Hepatocyte (in vitro differentiated cells): ENCODE data around the gene CGB2. TPM values are rescaled to one million over a fixed set of nuclear protein-coding genes. Genes with fewer than 3 reads are reported as not detected.
A peak's percentile ranks its signal among the peaks of the same experiment; 100 is the strongest.

Source experiments
- DNase-seq: peaks from one replicate; pipeline ENCODE4 v3.0.0-alpha.2; 2016; ENCODE audit warnings: low spot score
- H2AFZ ChIP-seq: fragments of 200-600 bp; sonication (generic); 2 replicates; pipeline ENCODE4 v1.6.0; 2016; ENCODE audit warnings: antibody characterized with exemption, mild to moderate bottlenecking
- H3K27ac ChIP-seq: fragments of 200-600 bp; sonication (generic); 2 replicates; pipeline ENCODE4 v1.5.1; 2016; ENCODE audit warnings: mild to moderate bottlenecking
- H3K27me3 ChIP-seq: fragments of 200-600 bp; sonication (generic); 2 replicates; pipeline ENCODE4 v1.6.1; 2016
- H3K36me3 ChIP-seq: fragments of 200-600 bp; sonication (generic); replicated peaks from 2 replicates; pipeline ENCODE4 v1.5.1; 2016; ENCODE audit warnings: low read depth; ENCODE audit not compliant: insufficient read depth
- H3K4me1 ChIP-seq: fragments of 200-600 bp; sonication (generic); 2 replicates; pipeline ENCODE4 v1.5.1; 2016; ENCODE audit warnings: mild to moderate bottlenecking, moderate library complexity; ENCODE audit not compliant: insufficient read depth
- H3K4me2 ChIP-seq: fragments of 200-600 bp; sonication (generic); 2 replicates; pipeline ENCODE4 v1.6.0; 2016
- H3K4me3 ChIP-seq: fragments of 200-600 bp; sonication (generic); 2 replicates; pipeline ENCODE4 v1.5.1; 2016; ENCODE audit warnings: mild to moderate bottlenecking
- H3K79me2 ChIP-seq: fragments of 200-600 bp; sonication (generic); 2 replicates; pipeline ENCODE4 v1.6.0; 2017; ENCODE audit warnings: mild to moderate bottlenecking
- H3K9me2 ChIP-seq: fragments of 200-600 bp; sonication (generic); replicated peaks from 2 replicates; pipeline ENCODE4 v1.6.0; 2017; ENCODE audit warnings: mild to moderate bottlenecking; ENCODE audit not compliant: insufficient read depth
- H3K9me3 ChIP-seq: fragments of 200-600 bp; sonication (generic); 2 replicates; pipeline ENCODE4 v1.5.1; 2016; ENCODE audit warnings: low read depth, mild to moderate bottlenecking
- H4K20me1 ChIP-seq: fragments of 200-600 bp; sonication (generic); 2 replicates; pipeline ENCODE4 v1.6.0; 2016; ENCODE audit warnings: mild to moderate bottlenecking; ENCODE audit not compliant: insufficient read depth, poor library complexity, severe bottlenecking
- EZH2 ChIP-seq: fragments of 200-600 bp; sonication (generic); IDR thresholded peaks from 2 replicates; pipeline ENCODE4 v1.6.1; 2016; ENCODE audit warnings: antibody characterized with exemption, mild to moderate bottlenecking, borderline replicate concordance
- EZH2phosphoT487 ChIP-seq: fragments of 200-600 bp; sonication (generic); IDR thresholded peaks from one replicate; pipeline ENCODE4 v1.6.1; 2018; ENCODE audit warnings: antibody characterized with exemption, mild to moderate bottlenecking, low read depth, moderate library complexity; ENCODE audit not compliant: unreplicated experiment, severe bottlenecking
- WGBS: methylation state at CpG from one replicate; pipeline ENCODE4 v1.1.6; 2016; ENCODE audit warnings: low lambda C conversion rate; ENCODE audit errors: missing lambda C conversion rate; 5-methylcytosine and 5-hydroxymethylcytosine counted together
- polyA plus RNA-seq: library from polyadenylated mRNA; unstranded; fragments of >200 nt; fragmentation: Nextera tagmentation; extraction: Ambion mirVana; gene quantifications from 2 replicates; pipeline ENCODE4 v1.2.1, GENCODE V29; 2016
- total RNA-seq: library from RNA; depleted of rRNA; stranded (reverse); fragments of >200 nt; gene quantifications from 2 replicates; pipeline ENCODE4 v1.2.3, GENCODE V29; 2014
- TF ChIP-seq, protein P1 (sequence below): fragments of 200-600 bp; sonication (generic); IDR thresholded peaks from 2 replicates; pipeline ENCODE4 v1.5.1; 2016; ENCODE audit warnings: antibody characterized with exemption, mild to moderate bottlenecking; ENCODE audit not compliant: poor library complexity

The CGB2 gene
- total and polyA plus RNA-seq, 2 experiments from 2014 or later, result not detected

DNA sequence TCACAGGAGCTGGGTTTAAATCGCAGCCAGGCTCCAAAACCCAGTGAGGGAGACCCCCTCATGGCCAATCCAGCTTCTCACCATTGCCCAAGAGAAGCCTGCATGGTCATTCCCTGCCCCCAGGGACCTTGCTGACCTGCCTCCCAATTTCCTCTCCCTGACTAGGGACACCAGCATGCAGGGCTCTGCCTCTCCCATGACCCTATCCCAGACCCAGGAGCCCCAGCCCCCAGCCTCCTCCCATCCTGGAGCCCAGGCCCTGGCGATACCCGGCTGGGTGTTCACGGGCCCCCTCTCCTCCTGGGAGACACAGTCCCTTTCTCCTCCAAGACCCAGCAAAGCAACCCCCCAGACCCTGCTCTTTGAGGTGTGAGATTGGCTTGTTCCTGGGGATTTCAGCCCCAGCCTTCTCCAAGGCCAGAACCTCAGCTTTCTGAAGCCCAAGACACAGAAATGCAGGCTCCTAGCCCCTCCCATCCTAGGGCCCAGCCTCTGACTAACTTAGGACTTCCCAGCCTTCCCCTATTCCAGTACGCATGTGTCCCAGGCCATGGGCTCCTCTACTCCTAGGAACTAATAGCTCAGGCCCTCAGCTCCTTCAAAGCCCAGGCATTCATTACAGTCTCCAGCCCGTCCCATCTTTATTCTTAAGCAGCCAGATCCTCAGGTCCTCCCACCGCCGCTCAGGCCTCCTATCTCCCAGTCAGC lies 39.7 kb upstream of the CGB2 start:
- Histone ChIP-seq H3K4me2 (peak overlapping the region; percentile 94), H3K4me3 (peak overlapping the region; percentile 47), H3K27ac (peak overlapping the region; percentile 94), H2AFZ (peak overlapping the region; percentile 16), H3K9me2 (no peaks in the 10 kb centered on the region), H3K9me3 (no peaks in the 10 kb centered on the region), H3K4me1 (peaks cover 18% of the 10 kb centered on the region), H3K79me2 (peaks cover 62% of the 10 kb centered on the region), H4K20me1 (peaks cover 4% of the 10 kb centered on the region), H3K36me3 (no peaks in the 10 kb centered on the region), H3K27me3 (no peaks in the 10 kb centered on the region)
- peak; percentile 88 for DNase-seq
- 25% methylated on average over 6 of the region's 8 CpGs for WGBS
- no peak for TF ChIP-seq EZH2
- TF ChIP-seq, protein P1, sequence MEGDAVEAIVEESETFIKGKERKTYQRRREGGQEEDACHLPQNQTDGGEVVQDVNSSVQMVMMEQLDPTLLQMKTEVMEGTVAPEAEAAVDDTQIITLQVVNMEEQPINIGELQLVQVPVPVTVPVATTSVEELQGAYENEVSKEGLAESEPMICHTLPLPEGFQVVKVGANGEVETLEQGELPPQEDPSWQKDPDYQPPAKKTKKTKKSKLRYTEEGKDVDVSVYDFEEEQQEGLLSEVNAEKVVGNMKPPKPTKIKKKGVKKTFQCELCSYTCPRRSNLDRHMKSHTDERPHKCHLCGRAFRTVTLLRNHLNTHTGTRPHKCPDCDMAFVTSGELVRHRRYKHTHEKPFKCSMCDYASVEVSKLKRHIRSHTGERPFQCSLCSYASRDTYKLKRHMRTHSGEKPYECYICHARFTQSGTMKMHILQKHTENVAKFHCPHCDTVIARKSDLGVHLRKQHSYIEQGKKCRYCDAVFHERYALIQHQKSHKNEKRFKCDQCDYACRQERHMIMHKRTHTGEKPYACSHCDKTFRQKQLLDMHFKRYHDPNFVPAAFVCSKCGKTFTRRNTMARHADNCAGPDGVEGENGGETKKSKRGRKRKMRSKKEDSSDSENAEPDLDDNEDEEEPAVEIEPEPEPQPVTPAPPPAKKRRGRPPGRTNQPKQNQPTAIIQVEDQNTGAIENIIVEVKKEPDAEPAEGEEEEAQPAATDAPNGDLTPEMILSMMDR, result no peak
- no peak for TF ChIP-seq EZH2phosphoT487

DNA sequence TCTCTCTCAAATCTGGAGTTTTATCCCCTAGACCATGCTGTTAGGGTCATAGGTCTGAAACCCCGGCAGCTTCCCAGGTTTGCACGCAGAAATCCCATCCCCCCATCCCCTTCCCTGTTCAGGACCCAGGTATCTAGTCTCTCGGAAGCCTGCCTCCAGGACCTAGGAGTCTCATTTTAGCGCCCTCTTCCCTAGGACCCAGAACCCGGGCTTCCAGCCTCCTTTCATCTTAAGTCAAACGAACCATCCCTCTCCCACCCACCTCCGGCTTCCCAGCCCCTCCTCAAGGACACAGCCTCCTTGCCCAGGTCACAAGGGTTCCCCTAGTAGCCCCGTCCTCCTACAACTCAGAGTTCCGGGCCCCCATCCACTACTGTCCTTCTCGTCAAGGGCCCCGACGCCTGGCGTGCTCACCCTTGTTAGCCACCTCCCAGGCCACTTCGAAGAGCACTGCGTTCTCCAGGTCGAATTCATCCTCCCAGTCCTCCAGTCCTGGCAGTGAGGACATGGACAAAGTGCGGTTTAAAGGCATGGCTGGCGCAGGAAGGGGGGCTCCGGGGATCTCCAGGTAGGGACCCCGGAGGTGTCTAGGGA lies 39.0 kb upstream of the CGB2 start:
- Histone ChIP-seq H3K79me2 (peaks cover 68% of the 10 kb centered on the region), H2AFZ (peak overlapping the region; percentile 16), H4K20me1 (peaks cover 4% of the 10 kb centered on the region), H3K9me3 (no peaks in the 10 kb centered on the region), H3K4me1 (peaks cover 18% of the 10 kb centered on the region), H3K27me3 (no peaks in the 10 kb centered on the region), H3K36me3 (no peaks in the 10 kb centered on the region), H3K4me3 (peak overlapping the region; percentile 47), H3K27ac (peak overlapping the region; percentile 94), H3K4me2 (peak overlapping the region; percentile 94), H3K9me2 (no peaks in the 10 kb centered on the region)
- TF ChIP-seq EZH2phosphoT487 (no peak), EZH2 (no peak)
- TF ChIP-seq, protein P1, result no peak
- 1% methylated on average over 20 of the region's 20 CpGs for WGBS
- DNase-seq, result no peak

DNA sequence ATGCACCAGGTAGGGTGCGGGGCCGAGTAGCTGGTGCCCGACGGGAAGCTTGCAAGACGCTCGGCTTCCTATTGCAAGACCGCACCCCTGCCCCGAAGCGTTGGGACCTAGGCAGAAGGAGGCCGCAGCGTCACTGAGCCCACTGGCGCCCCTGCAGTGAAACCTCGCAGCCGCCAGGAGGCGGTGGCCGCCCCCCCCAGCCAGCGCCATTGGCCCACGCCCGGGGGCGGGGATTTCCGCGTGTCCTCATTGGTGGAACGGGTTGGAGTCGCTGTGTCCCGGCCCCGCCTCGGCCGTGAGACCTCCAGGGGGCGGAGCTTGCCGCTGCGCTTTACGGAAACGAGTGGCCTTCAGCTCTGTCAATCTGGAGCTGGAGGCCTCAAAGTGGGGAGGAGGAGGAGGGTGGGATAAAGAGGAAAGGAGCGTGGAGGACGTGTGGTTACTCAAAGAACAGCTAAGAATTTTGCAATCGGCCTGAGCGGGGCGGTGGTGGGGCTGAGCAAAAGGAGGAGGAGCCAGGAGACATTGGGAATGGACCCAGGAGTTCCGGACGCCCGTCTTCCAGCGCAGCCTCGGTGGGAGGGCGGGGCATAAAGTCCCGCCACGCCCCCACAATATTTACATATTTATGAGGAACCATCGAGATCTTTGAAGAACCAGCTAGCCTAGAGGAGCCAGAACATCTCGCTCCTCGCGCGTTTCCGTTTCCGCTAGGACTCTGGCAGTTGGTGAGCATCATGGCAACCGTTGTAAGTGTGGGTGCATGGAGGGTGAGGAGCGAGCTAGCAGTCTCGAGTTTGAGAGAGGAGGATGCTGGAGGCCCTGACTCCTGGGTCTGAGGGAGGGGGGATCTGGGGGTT lies 38.3 kb upstream of the CGB2 start, which contains the start of the genes GYS1 and RUVBL2:
GYS1 (minus strand) TSS at position 135 of the 860 bp plus-strand sequence. CDS start 197 bp downstream, outside the sequence.
RUVBL2 (plus strand) TSS at position 713 of the 860 bp plus-strand sequence; CDS start at position 738, 25 bp downstream.
- Histone ChIP-seq H3K9me2 (no peaks in the 10 kb centered on the region), H3K79me2 (peaks cover 72% of the 10 kb centered on the region), H4K20me1 (peaks cover 4% of the 10 kb centered on the region), H2AFZ (peak within 1 kb of the TSS; percentile 17), H3K27me3 (no peaks in the 10 kb centered on the region), H3K36me3 (no peaks in the 10 kb centered on the region), H3K4me1 (peaks cover 18% of the 10 kb centered on the region), H3K9me3 (no peaks in the 10 kb centered on the region), H3K4me2 (peak within 1 kb of the TSS; percentile 94), H3K4me3 (peak within 1 kb of the TSS; percentile 47), H3K27ac (peak within 1 kb of the TSS; percentile 94)
- WGBS, result 1% methylated on average over 55 of the region's 56 CpGs
- peak; percentile 100 for DNase-seq
- TF ChIP-seq, protein P1, result peak; percentile 95
- no peak for TF ChIP-seq EZH2phosphoT487
